ENCODE results near the gene LARP4B. TPM values are rescaled to one million over a fixed set of nuclear protein-coding genes. Genes with fewer than 3 reads are reported as not detected.

Gene LARP4B
- total and polyA plus RNA-seq, 2 experiments from 2014 or later = 18.3 to 52.3 TPM

DNA sequence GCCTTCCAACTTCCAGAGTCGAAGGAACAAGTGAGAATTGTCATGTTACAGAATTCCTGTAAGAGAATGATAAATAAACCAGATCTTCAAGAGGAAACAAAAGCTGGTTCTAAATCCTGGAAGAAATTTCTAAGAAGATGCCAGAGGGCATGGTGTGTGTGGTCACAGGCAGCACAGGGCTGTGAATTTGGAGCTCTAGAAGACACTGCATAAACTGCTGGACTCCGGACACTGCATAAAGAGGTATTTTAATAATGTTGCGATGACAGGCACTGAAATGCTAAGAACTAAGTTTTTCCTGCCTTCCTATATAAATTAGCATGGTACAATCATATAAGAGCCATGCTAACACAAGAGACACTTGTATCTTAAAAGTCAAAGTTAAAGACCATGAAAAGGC lies 86.0 kb downstream of the LARP4B start (continued):
- TF ChIP-seq, protein P1, sequence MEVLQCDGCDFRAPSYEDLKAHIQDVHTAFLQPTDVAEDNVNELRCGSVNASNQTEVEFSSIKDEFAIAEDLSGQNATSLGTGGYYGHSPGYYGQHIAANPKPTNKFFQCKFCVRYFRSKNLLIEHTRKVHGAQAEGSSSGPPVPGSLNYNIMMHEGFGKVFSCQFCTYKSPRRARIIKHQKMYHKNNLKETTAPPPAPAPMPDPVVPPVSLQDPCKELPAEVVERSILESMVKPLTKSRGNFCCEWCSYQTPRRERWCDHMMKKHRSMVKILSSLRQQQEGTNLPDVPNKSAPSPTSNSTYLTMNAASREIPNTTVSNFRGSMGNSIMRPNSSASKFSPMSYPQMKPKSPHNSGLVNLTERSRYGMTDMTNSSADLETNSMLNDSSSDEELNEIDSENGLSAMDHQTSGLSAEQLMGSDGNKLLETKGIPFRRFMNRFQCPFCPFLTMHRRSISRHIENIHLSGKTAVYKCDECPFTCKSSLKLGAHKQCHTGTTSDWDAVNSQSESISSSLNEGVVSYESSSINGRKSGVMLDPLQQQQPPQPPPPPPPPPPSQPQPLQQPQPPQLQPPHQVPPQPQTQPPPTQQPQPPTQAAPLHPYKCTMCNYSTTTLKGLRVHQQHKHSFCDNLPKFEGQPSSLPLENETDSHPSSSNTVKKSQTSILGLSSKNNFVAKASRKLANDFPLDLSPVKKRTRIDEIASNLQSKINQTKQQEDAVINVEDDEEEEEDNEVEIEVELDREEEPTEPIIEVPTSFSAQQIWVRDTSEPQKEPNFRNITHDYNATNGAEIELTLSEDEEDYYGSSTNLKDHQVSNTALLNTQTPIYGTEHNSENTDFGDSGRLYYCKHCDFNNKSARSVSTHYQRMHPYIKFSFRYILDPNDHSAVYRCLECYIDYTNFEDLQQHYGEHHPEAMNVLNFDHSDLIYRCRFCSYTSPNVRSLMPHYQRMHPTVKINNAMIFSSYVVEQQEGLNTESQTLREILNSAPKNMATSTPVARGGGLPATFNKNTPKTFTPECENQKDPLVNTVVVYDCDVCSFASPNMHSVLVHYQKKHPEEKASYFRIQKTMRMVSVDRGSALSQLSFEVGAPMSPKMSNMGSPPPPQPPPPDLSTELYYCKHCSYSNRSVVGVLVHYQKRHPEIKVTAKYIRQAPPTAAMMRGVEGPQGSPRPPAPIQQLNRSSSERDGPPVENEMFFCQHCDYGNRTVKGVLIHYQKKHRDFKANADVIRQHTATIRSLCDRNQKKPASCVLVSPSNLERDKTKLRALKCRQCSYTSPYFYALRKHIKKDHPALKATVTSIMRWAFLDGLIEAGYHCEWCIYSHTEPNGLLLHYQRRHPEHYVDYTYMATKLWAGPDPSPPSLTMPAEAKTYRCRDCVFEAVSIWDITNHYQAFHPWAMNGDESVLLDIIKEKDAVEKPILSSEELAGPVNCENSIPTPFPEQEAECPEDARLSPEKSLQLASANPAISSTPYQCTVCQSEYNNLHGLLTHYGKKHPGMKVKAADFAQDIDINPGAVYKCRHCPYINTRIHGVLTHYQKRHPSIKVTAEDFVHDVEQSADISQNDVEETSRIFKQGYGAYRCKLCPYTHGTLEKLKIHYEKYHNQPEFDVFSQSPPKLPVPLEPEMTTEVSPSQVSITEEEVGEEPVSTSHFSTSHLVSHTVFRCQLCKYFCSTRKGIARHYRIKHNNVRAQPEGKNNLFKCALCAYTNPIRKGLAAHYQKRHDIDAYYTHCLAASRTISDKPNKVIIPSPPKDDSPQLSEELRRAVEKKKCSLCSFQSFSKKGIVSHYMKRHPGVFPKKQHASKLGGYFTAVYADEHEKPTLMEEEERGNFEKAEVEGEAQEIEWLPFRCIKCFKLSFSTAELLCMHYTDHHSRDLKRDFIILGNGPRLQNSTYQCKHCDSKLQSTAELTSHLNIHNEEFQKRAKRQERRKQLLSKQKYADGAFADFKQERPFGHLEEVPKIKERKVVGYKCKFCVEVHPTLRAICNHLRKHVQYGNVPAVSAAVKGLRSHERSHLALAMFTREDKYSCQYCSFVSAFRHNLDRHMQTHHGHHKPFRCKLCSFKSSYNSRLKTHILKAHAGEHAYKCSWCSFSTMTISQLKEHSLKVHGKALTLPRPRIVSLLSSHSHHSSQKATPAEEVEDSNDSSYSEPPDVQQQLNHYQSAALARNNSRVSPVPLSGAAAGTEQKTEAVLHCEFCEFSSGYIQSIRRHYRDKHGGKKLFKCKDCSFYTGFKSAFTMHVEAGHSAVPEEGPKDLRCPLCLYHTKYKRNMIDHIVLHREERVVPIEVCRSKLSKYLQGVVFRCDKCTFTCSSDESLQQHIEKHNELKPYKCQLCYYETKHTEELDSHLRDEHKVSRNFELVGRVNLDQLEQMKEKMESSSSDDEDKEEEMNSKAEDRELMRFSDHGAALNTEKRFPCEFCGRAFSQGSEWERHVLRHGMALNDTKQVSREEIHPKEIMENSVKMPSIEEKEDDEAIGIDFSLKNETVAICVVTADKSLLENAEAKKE (CRISPR knock-in tag; IDR thresholded peaks at IDR 0.05) = no peak
- no peak for TF ChIP-seq JUNB (IDR thresholded peaks at IDR 0.05; ENCODE audit: unreplicated experiment)
- TF ChIP-seq EZH2phosphoT487 (IDR thresholded peaks at IDR 0.05; ENCODE audit: unreplicated experiment) = no peak
- TF ChIP-seq POLR2AphosphoS5 (IDR thresholded peaks at IDR 0.05; ENCODE audit: low read depth) = no peak

DNA sequence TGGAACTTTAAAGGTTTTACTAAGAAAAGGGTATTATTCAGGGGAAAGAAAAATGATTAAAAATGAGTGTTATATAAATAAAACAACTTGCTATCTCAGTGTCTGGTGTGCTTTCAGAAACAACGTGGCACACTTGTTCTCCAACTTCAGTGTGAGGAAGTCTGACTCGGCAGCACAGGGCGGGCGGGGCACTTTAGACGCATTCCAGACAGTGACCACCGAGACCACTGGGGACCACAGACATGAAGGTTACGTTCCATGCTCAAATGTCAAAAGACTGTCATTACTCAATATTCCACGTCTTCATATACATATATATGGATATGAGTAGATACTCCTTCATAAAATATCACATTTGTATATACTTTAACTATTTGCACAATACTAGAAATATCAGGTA lies 87.0 kb downstream of the LARP4B start:
- peaks cover 10% of the 10 kb centered on the region; the same call in 2 of the 3 replicates for H3K4me1 Mint-ChIP-seq
- no peak overlapping the region for H3K27ac Mint-ChIP-seq
- peaks cover 36% of the 10 kb centered on the region for H3K36me3 Mint-ChIP-seq (ENCODE audit: low read depth)
- TF ChIP-seq EZH2 (IDR thresholded peaks at IDR 0.05; ENCODE audit: low read depth, unreplicated experiment) = no peak
- TF ChIP-seq, protein P2, sequence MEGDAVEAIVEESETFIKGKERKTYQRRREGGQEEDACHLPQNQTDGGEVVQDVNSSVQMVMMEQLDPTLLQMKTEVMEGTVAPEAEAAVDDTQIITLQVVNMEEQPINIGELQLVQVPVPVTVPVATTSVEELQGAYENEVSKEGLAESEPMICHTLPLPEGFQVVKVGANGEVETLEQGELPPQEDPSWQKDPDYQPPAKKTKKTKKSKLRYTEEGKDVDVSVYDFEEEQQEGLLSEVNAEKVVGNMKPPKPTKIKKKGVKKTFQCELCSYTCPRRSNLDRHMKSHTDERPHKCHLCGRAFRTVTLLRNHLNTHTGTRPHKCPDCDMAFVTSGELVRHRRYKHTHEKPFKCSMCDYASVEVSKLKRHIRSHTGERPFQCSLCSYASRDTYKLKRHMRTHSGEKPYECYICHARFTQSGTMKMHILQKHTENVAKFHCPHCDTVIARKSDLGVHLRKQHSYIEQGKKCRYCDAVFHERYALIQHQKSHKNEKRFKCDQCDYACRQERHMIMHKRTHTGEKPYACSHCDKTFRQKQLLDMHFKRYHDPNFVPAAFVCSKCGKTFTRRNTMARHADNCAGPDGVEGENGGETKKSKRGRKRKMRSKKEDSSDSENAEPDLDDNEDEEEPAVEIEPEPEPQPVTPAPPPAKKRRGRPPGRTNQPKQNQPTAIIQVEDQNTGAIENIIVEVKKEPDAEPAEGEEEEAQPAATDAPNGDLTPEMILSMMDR (conservative IDR thresholded peaks at IDR 0.05; ENCODE audit: low read depth in 2 of 2) = no peak
- TF ChIP-seq ZNF114 (CRISPR knock-in tag; IDR thresholded peaks at IDR 0.05) = no peak
- TF ChIP-seq POLR2AphosphoS5 (IDR thresholded peaks at IDR 0.05; ENCODE audit: low read depth) = no peak
- TF ChIP-seq, protein P1 (CRISPR knock-in tag; IDR thresholded peaks at IDR 0.05) = no peak
- TF ChIP-seq ZNF331 (CRISPR knock-in tag; IDR thresholded peaks at IDR 0.05; ENCODE audit: low read depth) = no peak
- TF ChIP-seq EZH2phosphoT487 (IDR thresholded peaks at IDR 0.05; ENCODE audit: unreplicated experiment) = no peak

More for the DNA sequence above, 87.0 kb downstream of the LARP4B start:
- DNase-seq (ENCODE audit: low spot score) (no peak), ATAC-seq (no peak)
- Histone ChIP-seq H3K79me2 (replicated peaks; ENCODE audit: insufficient read depth) (peaks cover 81% of the 10 kb centered on the region), H3K27me3 (ENCODE audit: insufficient read depth) (no peaks in the 10 kb centered on the region), H3K4me1 (ENCODE audit: insufficient read depth) (no peaks in the 10 kb centered on the region), H3K4me2 (no peak overlapping the region), H3K4me3 (no peak overlapping the region), H3K27ac (ENCODE audit: low read depth) (no peak overlapping the region), H3K9me2 (ENCODE audit: insufficient read depth) (no peaks in the 10 kb centered on the region), H2AFZ (no peak overlapping the region), H3K36me3 (ENCODE audit: insufficient read depth) (peaks cover 19% of the 10 kb centered on the region), H3F3A (replicated peaks; ENCODE audit: low read depth) (no peaks in the 10 kb centered on the region), H4K20me1 (replicated peaks; ENCODE audit: insufficient read depth) (peaks cover 31% of the 10 kb centered on the region)
- H3K9me3 Mint-ChIP-seq = no peaks in the 10 kb centered on the region
- H3K4me3 Mint-ChIP-seq = no peak overlapping the region
- H3K27me3 Mint-ChIP-seq (ENCODE audit: insufficient read depth, low read depth, poor library complexity) = peaks cover 11% of the 10 kb centered on the region
